Muscle layer of duodenum (tissue), 2 donors: ENCODE data around the gene DPAGT1.

Experiments
- H3K27ac ChIP-seq: one replicate; pipeline ENCODE4 v1.7.0; 2013; ENCODE audit warnings: mild to moderate bottlenecking, low read length
- H3K27me3 ChIP-seq: one replicate; pipeline ENCODE4 v1.7.0; 2013; ENCODE audit warnings: low read depth, mild to moderate bottlenecking, control low read depth, low read length
- H3K36me3 ChIP-seq, 2 donors: one replicate each; pipeline ENCODE4 v1.7.0; 2013; ENCODE audit warnings: low read length in 2 of 2, control low read depth in 1 of 2, mild to moderate bottlenecking in 1 of 2; ENCODE audit not compliant: insufficient read depth in 2 of 2, control insufficient read depth in 1 of 2
- H3K4me1 ChIP-seq, 2 donors: one replicate each; pipeline ENCODE4 v1.7.0; 2013; ENCODE audit warnings: low read length in 2 of 2, mild to moderate bottlenecking in 2 of 2, control low read depth in 1 of 2, moderate library complexity in 1 of 2; ENCODE audit not compliant: insufficient read depth in 2 of 2, control insufficient read depth in 1 of 2
- H3K4me3 ChIP-seq, 2 donors: one replicate each; pipeline ENCODE4 v1.7.0; 2013; ENCODE audit warnings: low read length in 2 of 2, low read depth in 1 of 2, mild to moderate bottlenecking in 1 of 2
- H3K9me3 ChIP-seq, 2 donors: one replicate each; pipeline ENCODE4 v1.7.0; 2013; ENCODE audit warnings: low read length in 2 of 2, control low read depth in 1 of 2, mild to moderate bottlenecking in 1 of 2; ENCODE audit not compliant: control insufficient read depth in 1 of 2
- donor health status: healthy.

Gene DPAGT1

GRCh38 chr11:119126675-119127268, 25.1 kb upstream of the DPAGT1 start:
- Histone ChIP-seq H3K36me3 (peaks cover 13 to 44% of the 10 kb centered on the region in 2 donors), H3K27me3 (no peaks in the 10 kb centered on the region), H3K4me1 (peaks cover 4 to 13% of the 10 kb centered on the region in 2 donors), H3K27ac (peak overlapping the region; percentile 65), H3K4me3 (no peak overlapping the region), H3K9me3 (no peaks in the 10 kb centered on the region)

- H3K27ac ChIP-seq, result no peak overlapping the region
- no peak overlapping the region for H3K4me3 ChIP-seq
- H3K4me1 ChIP-seq, result peaks cover 4 to 14% of the 10 kb centered on the region in 2 donors
- no peaks in the 10 kb centered on the region for H3K9me3 ChIP-seq
- H3K27me3 ChIP-seq, result no peaks in the 10 kb centered on the region
- peaks cover 7 to 36% of the 10 kb centered on the region in 2 donors for H3K36me3 ChIP-seq
Measured at GRCh38 chr11:119125821-119126220, 24.2 kb upstream of the DPAGT1 start.

GRCh38 chr11:119121811-119122124, 20.1 kb upstream of the DPAGT1 start:
- Histone ChIP-seq H3K36me3 (peaks cover 7 to 14% of the 10 kb centered on the region in 2 donors), H3K27ac (peak overlapping the region; percentile 85), H3K4me1 (peaks cover 4 to 19% of the 10 kb centered on the region in 2 donors), H3K4me3 (peak overlapping the region; percentile 92 to 95), H3K9me3 (no peaks in the 10 kb centered on the region), H3K27me3 (no peaks in the 10 kb centered on the region)

GRCh38 chr11:119121008-119121810, 19.6 kb upstream of the DPAGT1 start, which contains the start of gene HINFP:
TSS of gene HINFP (plus strand) at chr11:119121580. CDS start at chr11:119126945, 5,365 bp downstream.
- Histone ChIP-seq H3K4me1 (peaks cover 4 to 19% of the 10 kb centered on the region in 2 donors), H3K36me3 (peaks cover 10 to 14% of the 10 kb centered on the region in 2 donors)

GRCh38 chr11:119120639-119121007, 19.0 kb upstream of the DPAGT1 start:
- Histone ChIP-seq H3K27ac (peak overlapping the region; percentile 85), H3K9me3 (no peaks in the 10 kb centered on the region), H3K4me1 (peaks cover 4 to 19% of the 10 kb centered on the region in 2 donors), H3K36me3 (peaks cover 15 to 18% of the 10 kb centered on the region in 2 donors), H3K27me3 (no peaks in the 10 kb centered on the region), H3K4me3 (peak overlapping the region; percentile 92 to 95)

More at GRCh38 chr11:119121008-119121810, 19.6 kb upstream of the DPAGT1 start, which contains the start of gene HINFP:
- Histone ChIP-seq H3K27ac (peak within 1 kb of the TSS; percentile 85), H3K9me3 (no peaks in the 10 kb centered on the region), H3K27me3 (no peaks in the 10 kb centered on the region), H3K4me3 (peak within 1 kb of the TSS; percentile 92 to 95)

- Histone ChIP-seq H3K36me3 (peaks cover 16 to 18% of the 10 kb centered on the region in 2 donors), H3K9me3 (no peaks in the 10 kb centered on the region), H3K27me3 (no peaks in the 10 kb centered on the region), H3K27ac (no peak overlapping the region), H3K4me1 (peaks cover 4 to 19% of the 10 kb centered on the region in 2 donors), H3K4me3 (no peak overlapping the region)
Measured at GRCh38 chr11:119118946-119119345, 17.3 kb upstream of the DPAGT1 start.

- Histone ChIP-seq H3K9me3 (no peaks in the 10 kb centered on the region), H3K4me1 (peaks cover 4 to 19% of the 10 kb centered on the region in 2 donors), H3K27me3 (no peaks in the 10 kb centered on the region), H3K4me3 (no peak overlapping the region), H3K36me3 (peaks cover 20 to 23% of the 10 kb centered on the region in 2 donors), H3K27ac (no peak overlapping the region)
Measured at GRCh38 chr11:119118227-119118626, 16.6 kb upstream of the DPAGT1 start.

GRCh38 chr11:119117004-119117706, 15.5 kb upstream of the DPAGT1 start:
- Histone ChIP-seq H3K27me3 (no peaks in the 10 kb centered on the region), H3K4me1 (peaks cover 0 to 9% of the 10 kb centered on the region in 2 donors), H3K4me3 (no peak overlapping the region), H3K9me3 (no peaks in the 10 kb centered on the region), H3K27ac (no peak overlapping the region), H3K36me3 (peaks cover 27 to 31% of the 10 kb centered on the region in 2 donors)

GRCh38 chr11:119116601-119117000, 14.9 kb upstream of the DPAGT1 start:
- H3K4me3 ChIP-seq, result no peak overlapping the region
- H3K4me1 ChIP-seq, result peaks cover 0 to 7% of the 10 kb centered on the region in 2 donors
- H3K36me3 ChIP-seq, result peaks cover 32 to 36% of the 10 kb centered on the region in 2 donors
- no peaks in the 10 kb centered on the region for H3K9me3 ChIP-seq
- H3K27ac ChIP-seq, result no peak overlapping the region
- no peaks in the 10 kb centered on the region for H3K27me3 ChIP-seq

- Histone ChIP-seq H3K4me3 (no peak overlapping the region), H3K36me3 (peaks cover 36 to 40% of the 10 kb centered on the region in 2 donors), H3K27ac (no peak overlapping the region)
Measured at GRCh38 chr11:119116235-119116594, 14.6 kb upstream of the DPAGT1 start.

More at GRCh38 chr11:119116235-119116594, 14.6 kb upstream of the DPAGT1 start:
- Histone ChIP-seq H3K27me3 (no peaks in the 10 kb centered on the region), H3K9me3 (no peaks in the 10 kb centered on the region), H3K4me1 (peaks cover 0 to 7% of the 10 kb centered on the region in 2 donors)
